Measurements from ENCODE around the gene POLR1A.

Gene POLR1A

GRCh38 chr2:86105252-86105968 lies at the start of gene POLR1A:
TSS of gene POLR1A (minus strand) at chr2:86105886. CDS start at chr2:86105776, 110 bp downstream.
- peak; percentile 83 to 85 for DNase-seq (ENCODE audit: low read depth in 2 of 2)

GRCh38 chr2:86150502-86150901 lies 44.8 kb upstream of the POLR1A start:
- no peak for DNase-seq (ENCODE audit: low read depth in 2 of 2)

GRCh38 chr2:86147793-86148192 lies 42.1 kb upstream of the POLR1A start:
- DNase-seq (ENCODE audit: low read depth in 2 of 2) = no peak

- DNase-seq (ENCODE audit: low read depth in 2 of 2) = no peak
Observed at GRCh38 chr2:86143926-86144685, 38.4 kb upstream of the POLR1A start.

GRCh38 chr2:86143307-86143706 lies 37.6 kb upstream of the POLR1A start:
- DNase-seq (ENCODE audit: low read depth in 2 of 2) = no peak

GRCh38 chr2:86142436-86143257 lies 37.0 kb upstream of the POLR1A start:
- DNase-seq (ENCODE audit: low read depth in 2 of 2) = no peak

GRCh38 chr2:86140969-86141392 lies 35.3 kb upstream of the POLR1A start:
- no peak for DNase-seq (ENCODE audit: low read depth in 2 of 2)

- no peak for DNase-seq (ENCODE audit: low read depth in 2 of 2)
Observed at GRCh38 chr2:86139981-86140380, 34.3 kb upstream of the POLR1A start.

GRCh38 chr2:86138736-86139625 lies 33.3 kb upstream of the POLR1A start:
- no peak for DNase-seq (ENCODE audit: low read depth in 2 of 2)

GRCh38 chr2:86136141-86136540 lies 30.5 kb upstream of the POLR1A start:
- no peak for DNase-seq (ENCODE audit: low read depth in 2 of 2)

GRCh38 chr2:86135653-86136052 lies 30.0 kb upstream of the POLR1A start:
- no peak for DNase-seq (ENCODE audit: low read depth in 2 of 2)

- DNase-seq (ENCODE audit: low read depth in 2 of 2) = no peak
Observed at GRCh38 chr2:86134709-86135108, 29.0 kb upstream of the POLR1A start.

- DNase-seq (ENCODE audit: low read depth in 2 of 2) = no peak
Observed at GRCh38 chr2:86124683-86125082, 19.0 kb upstream of the POLR1A start.

- no peak for DNase-seq (ENCODE audit: low read depth in 2 of 2)
Observed at GRCh38 chr2:86123328-86123925, 17.7 kb upstream of the POLR1A start.

GRCh38 chr2:86118130-86118529 lies 12.4 kb upstream of the POLR1A start:
- DNase-seq (ENCODE audit: low read depth in 2 of 2) = no peak

GRCh38 chr2:86107031-86107430 lies 1.3 kb upstream of the POLR1A start:
- no peak for DNase-seq (ENCODE audit: low read depth in 2 of 2)

GRCh38 chr2:86105969-86106945 lies 571 bp upstream of the POLR1A start, which contains the start of gene PTCD3:
TSS of gene PTCD3 (plus strand) at chr2:86106235. CDS start at chr2:86106248, 13 bp downstream.
- DNase-seq (ENCODE audit: low read depth in 2 of 2) = peak; percentile 86 to 88

- DNase-seq (ENCODE audit: low read depth in 2 of 2) = no peak
Observed at GRCh38 chr2:86102157-86102556, 3.5 kb downstream of the POLR1A start.

- DNase-seq (ENCODE audit: low read depth in 2 of 2) = no peak
Observed at GRCh38 chr2:86097913-86098312, 7.8 kb downstream of the POLR1A start.
